ENCODE results near the gene GPC5.

The GPC5 gene

DNA sequence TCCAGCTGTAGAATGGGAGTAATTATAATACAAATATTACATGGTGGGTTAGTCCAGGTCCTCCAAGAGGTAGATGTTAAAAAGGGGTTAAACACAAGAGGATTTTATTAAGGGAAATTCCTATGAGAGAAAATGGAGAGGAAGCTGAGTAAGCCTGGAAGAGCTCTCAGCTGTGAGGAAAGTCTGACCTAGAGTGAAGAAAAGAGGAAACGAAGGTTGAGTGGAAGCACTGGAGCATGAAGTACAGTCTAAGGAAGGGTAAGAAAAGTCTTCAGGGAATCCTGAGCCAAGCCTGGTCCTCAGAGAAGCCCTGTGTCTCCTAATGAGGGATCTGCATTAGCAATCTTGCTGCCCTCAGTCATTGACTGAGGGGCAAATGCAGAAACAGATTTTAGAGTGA lies 506.2 kb downstream of the GPC5 start:
- no peak for DNase-seq

DNA sequence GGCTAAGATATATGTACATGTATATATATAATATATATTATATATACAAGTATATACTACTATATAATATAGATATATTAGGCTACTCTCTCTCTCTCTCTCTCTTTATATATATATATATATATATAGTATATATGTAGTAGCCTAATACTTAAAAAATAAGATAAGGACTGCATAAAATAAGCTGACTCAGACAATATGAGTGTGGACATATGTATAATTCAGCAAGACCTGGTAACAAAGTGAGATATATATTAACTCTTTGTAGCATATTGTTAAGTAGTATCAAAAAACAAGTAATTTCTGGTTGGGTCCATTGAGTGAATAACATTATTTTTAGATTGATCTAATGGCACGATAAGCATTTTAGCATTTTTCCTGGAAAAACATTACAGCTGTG lies 509.0 kb downstream of the GPC5 start:
- no peak for DNase-seq

DNA sequence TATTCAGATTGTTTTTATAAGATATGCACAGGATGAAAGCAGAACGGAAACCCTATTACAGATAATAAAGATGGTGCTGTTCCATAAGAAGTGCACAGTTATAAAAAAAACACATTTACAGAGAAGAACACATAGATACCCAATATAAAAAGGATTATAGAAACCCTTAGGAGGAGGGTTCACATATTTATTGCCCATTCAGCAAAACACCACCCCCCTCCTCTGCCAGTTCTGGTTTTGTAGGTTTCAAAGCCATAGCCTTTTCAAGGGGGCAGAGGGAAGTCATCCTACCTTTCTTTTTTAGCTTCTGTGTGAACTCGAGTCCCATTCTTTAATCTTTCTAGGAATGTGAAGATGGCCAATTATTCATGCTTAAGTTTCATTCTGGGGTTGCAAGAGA lies 511.2 kb downstream of the GPC5 start:
- DNase-seq: no peak

DNA sequence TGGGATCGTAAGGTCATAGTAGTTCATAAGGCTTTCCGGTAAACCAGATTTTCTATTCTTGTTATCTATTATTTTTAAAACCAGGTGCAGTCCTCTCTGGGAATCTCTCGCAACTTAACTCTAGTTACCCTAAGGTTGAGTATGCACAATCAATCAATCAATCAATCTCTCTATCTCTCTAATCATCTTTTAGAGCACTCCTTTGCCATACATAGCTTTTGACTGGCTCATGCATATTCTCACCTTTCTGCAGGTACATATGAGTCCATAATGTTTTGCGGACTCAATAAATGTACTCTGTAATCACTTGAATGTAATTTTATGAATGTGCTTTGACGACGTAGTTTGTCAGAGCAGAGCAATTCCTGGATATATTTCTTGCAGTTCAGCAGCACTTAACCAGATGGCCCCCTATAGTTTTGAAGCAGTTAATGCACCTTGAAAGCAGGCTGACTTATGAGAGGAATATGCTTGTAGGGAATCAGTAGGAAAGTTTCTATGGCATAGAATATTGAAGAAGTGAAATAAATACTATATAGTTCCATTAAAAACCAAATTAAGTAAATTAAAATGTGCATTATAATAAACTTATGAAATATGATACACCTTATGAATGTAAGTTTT lies 524.7 kb downstream of the GPC5 start:
- DNase-seq: no peak

DNA sequence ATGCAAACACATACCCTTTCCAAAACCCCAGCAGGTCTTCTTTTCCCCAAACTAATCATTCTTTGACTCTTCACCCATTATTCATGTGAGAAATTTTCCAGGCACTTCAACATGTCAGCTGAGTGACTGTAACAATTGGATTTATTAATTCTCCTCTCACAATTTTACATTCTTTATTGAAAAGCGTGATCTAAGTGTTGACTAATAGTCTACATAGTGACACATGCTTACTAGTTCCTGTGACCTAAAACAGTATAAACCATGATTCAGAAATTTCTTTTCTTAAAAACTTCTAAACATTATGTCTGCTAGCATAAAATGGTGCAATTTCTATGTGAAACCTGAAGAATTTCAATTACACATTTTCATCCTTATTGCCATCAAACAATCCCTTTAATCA lies 532.3 kb downstream of the GPC5 start:
- no peak for DNase-seq

DNA sequence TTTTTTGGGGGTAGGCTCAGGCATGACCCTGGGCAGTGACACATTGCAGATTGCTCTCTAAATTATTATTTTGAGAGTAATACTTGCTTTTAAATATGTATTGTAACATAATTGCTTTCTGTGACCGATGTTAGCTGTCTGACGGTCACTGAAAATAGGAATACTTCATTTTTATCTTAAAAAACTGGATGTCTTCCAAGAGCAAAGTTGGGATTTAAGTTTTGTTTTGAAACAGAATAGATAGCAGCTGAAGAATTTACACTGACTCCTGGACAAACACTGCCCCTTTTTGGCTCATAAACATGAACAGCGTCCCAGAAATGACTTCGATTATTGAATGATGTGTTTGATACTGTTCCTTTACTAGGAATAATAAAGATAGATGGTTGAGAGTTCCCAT lies 535.9 kb downstream of the GPC5 start:
- DNase-seq: no peak

DNA sequence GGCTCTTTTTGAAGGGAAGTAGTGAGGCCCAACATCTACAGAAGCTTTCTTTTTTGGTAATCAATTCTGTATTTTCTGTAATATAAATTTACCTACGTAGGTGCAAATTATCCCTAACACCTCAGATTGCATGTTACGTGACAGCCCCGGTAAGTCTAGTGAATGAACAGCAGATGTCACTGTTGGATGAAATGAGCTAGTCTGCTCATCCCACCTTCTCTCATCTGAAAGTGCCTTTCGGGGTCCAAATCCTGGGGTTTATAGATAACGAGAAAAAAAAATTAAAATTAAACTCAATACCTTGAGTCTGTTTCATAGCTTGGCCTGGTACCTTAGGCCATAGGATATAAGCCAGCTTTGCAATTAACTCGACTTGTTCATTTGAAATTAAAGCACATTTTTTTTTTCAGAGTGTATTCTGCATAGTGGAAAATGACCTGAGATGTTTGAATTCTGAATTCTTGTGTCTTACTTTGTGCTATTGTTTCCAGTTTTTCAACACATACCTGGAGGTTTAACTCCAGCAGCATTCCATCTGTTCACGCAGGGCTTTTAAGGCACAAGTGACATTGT lies 548.2 kb downstream of the GPC5 start:
- DNase-seq: no peak

DNA sequence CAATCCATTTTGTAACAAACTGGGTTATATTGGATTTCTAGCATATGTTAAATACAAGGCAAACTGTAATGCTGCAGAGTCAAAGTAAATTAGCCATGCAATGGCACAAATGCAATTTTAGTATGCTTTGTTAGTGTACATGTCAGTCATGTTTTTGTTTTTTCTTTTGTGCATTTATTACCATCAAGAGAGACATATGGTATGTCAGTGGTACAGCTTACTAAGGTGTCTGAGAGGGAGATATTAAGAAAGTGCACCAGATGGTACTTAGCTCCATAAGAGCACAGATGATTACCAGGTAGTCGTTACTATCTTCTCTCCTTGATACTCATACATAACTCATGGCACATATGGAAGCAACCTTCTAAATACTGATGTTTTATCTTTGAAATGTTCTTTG lies 550.3 kb downstream of the GPC5 start:
- no peak for DNase-seq

DNA sequence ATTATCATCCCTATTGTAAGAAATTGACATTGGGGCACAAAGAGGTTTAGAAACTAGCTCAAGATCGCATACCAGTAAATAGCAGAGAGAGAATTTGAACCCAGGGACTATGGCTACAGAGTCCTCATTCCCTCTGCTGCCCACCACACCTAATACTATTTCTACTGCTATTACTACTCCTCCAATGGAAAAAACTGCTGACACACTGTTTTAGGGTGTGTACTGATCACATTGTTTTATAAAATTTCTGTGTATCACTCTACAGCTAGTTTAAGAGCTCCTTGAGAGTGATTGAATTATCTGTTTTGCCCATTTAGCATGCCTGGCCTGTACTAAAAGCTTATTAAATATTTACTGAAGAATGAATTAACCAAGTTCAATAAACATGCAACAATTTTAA lies 552.4 kb downstream of the GPC5 start:
- no peak for DNase-seq

DNA sequence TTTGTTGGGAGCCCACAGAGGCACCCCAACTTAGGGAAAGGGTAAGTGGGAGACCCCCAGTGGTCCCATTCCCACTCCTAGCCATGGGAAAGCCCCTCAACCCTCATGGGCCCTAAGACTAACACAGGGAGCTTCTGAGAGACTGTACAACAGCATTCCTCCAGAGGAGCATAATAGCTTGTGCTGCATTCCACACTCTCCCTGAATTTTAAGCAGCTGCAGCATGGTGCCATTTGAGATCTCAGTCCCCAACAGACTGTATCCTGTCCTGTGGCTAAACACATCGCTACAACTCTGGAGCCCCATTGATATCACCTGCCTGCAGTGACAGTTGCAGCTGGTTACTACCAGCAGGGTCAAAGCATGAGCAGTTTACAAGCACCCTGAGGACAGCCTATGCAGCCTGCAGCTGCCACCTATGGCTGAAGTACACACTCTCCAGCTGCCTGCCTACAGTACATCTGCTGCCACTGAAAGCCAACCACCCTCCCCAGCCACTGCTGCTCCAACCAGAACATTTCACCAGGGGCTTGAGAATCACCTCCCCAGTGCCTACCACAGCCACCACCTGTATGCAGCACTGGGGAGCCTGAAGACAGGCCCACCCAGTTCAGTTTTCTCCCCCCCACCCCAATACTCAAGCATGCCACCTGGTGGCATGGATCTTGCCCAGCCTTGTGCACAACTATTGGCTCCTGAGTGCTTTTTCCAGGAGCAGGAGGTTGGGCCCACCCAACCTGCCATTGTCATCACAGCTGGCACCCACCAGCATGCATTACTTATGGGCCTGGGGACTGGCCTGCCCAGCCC lies 557.3 kb downstream of the GPC5 start:
- no peak for DNase-seq

DNA sequence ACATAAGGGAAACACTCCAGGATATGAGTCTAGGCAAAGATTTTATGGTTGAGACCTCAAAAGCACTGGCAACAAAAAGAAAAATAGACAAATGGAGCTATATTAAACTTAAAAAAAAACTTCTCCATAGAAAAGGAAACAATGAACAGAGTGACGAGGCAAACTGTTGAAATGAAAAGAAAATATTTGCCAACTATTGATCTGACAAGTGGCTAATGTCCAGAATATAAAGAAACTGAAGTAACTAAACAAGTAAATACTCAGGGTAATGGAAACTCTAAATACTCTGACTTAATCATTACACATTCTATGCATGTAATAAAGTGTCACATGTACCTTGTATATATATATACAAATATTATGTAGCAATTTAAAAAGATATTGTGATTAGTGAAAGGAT lies 562.5 kb downstream of the GPC5 start:
- DNase-seq: no peak

DNA sequence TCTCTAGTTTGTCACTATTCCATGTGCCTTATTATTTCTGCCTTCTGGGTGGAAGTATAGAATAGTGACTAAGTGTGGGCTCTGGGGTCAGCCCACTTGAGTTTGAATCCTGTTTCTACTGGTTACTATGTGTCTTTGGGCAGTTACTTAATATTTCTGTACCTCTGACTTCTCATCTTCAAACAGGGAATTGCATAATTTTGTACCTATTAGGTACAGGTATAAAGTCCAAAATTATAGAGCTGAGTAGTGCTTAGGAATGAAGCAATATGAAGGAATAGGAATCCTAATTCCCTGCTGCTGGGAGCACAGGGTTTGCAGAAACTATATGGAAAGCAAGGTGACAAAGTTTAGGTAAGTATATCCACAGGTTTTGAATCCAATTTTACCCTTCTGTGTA lies 564.5 kb downstream of the GPC5 start:
- DNase-seq: no peak

DNA sequence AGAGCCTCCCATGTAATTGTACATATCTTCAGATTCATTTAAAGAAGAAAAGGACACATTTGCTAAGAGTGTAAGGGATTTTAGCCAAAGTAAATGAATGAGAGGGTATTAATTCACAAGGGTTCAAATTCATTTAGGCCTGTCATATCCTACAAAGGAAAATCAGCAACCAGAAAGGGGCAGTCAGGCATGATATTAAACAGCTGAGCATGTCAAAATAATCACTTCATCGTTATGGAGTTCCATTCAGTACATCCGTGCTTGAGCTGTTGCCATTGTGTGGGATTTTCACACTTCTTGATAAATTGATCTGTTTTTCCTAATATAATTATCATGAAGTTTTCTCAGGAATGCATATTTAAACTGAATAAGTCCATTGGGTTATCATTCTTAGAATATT lies 567.1 kb downstream of the GPC5 start:
- no peak for DNase-seq

DNA sequence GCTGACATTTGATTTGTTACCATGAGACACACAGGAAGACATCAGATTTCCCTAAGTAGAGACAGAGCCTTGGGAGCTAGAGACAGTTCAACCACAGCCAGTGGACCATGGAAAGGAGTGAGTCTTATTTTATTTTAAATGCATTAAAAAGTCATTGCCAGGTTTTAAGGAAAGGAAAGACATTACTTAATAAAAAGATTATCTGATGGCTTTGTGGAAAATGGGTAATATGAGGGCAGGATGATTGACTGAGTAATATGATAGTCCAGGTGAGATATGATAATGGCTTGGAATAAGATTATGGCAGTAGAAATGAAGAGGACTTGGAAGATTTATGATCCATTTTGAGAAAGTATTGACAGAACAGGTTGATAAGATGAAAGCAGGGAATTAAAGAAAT lies 580.1 kb downstream of the GPC5 start:
- DNase-seq: no peak

DNA sequence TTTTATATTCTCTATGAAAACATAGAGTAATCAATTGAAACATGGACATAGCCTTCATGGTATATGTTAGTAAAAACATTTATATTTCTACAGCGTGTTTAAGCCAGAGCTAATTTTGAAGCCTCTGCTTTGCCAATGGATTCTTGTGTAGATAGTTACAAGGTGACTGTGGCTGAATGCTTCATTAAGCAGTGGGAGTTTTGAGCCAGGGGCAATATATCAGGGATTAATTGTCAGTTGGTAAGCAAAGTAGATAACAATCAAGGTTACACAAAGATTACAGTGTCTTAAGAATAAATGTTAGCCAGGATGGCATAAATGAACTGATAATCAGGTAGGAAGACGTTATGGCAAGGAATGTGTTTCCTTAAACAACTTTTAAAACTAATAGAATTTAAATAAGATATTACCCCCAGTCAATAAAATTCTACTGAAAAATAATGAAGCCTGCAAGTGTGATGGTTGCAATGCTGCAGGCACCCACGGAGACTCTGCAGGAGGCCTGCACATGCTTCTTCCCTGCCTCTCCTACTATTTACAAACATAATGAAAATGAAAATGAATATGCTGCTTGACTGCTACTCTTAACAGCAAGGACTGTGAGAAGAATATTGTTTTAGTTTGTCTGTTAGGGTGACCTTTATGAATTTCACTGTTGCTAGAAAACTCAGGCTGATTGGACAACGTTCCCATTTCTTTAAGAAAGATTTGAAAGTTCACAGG lies 588.5 kb downstream of the GPC5 start:
- no peak for DNase-seq

DNA sequence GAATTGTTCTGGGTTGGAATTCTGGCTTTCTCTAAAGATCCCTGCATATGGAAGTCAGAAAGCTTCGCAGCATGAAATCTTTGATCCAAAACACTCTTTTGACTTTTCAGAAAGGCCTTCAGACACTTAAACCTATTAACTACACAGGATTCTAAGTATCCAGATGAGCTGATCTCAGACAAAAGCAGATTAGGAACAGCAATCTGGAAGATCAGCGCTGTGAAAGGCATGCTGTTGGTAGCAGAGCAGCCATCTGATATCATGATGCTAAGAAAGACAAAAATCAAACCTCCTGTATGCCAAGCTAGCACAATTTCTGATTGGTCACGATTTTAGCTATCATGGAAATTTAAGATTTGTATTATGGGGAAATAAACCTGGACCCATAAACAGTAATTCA lies 589.9 kb downstream of the GPC5 start:
- no peak for DNase-seq

DNA sequence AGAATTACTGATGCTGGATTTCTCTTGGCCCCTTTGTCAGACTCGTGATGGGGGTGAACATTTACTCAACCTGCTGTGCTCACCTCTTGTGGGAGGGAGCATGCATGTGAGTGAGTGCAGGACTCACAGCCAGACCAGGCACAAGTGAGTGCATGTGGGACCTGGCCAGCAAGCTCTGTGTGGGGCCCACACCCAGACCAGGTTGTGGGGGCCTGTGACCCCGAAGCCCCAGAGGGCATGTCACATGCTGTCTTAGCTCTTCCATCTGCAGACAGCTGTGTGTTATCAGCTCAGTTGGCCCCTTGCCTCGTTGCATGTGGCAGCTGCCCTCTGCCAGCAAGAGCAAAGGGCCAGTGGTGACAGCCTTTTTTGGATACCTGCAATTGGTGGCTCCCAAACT lies 614.4 kb downstream of the GPC5 start:
- DNase-seq: no peak

DNA sequence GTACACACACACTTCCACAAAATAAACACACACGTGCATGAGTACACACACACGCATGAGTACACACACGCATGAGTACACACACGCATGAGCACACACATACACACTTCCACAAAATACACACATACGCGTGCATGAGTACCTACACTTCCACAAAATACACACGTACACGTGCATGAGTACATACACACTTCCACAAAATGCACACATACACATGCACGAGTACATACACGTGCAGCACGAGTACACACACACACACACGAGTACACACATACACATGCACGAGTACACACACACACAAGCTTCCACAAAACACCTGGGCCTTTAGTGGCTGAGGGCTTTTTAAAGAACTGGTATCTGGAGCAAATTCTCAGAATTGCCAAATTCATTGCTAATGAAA lies 619.3 kb downstream of the GPC5 start:
- no peak for DNase-seq

DNA sequence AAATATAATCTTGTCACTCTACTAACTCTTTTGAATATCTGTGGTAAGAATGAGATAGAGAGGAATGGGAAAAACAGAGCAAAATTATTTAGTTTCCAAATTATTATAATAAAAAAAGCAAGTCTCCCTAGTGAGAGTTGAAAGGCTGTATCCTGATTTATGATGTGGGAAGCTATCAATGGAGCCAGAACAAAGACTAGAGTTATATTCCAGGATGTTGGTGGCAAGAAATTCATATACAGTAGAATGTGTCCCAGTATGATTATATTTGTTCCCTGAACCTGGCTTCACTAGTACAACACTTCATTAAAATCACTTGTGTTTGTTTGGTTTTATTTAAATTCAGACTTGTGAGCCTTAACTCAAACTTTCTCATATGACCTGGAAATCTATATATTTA lies 630.3 kb downstream of the GPC5 start:
- DNase-seq: no peak

DNA sequence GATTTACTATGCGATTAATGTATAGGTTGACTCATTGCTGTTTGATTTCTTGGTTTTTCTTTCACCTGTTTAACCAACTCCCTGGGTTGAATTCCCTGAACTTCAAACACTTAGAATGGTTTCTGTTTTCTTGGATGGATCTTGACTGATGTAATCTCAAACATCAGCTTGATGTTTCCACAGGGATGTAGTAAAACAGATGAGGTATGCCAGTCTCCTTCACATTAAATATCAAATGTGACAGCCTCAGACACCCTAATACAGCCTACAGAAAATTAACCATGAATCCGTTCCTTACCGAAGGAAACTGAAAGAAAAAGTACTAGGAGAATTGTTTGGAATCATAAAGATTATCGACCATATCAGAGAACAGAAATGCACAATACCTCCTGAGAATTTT lies 631.2 kb downstream of the GPC5 start:
- DNase-seq: no peak

DNA sequence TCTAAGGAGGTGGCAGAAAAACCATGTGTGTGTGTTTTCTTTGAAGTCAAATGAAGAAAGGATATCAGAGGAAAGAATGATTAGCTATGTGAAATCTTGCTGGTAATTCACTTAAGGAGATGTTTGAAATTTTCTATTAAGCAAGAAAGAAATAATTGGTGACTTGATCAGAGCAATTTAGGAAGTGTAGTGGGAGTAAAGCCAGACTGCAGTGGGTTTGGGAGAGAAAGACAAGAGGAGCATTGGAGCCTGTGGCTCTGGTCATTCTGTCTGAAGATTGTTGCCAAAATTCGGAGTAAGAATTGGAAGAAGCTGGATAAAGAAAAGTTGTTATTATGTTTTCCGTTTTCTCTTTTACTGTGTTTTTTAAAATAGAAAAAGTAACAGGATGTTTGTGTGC lies 640.5 kb downstream of the GPC5 start:
- DNase-seq: no peak

DNA sequence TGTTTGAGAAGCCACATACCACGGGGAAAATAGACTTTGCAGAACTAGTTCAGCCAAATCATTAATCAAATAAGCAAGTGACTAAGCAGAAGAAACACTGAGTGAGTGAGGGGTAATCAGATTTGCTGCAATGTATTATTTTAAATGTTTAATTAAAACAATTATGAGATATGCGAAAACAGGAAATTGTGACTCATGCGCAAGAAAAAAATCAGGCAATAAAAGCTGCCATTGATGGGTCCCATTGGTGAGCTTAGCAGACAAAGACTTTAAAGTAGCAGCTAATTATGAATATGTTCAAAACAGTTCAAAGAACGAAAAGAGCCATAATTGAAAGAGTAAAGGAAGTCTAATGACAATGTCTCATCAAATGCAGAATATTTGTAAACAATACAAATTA lies 644.1 kb downstream of the GPC5 start:
- DNase-seq: no peak

DNA sequence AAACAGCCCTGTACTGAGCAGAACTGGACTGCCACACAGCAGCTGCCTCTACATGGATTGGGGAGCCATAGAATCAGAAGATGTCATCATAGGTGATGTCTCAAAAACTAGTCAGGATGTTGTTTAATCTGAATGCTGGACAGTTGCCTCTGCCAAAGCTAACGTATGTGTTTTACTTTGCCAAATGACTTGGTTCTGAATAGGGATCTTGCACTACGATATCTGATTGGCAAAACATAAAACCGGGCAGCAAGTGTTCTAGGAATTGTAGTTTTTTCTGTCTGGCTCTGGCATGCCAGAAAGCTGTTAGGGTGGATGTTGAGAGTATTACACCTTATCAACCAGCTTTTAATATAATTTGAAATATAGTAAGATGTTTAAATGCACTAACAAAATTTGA lies 645.9 kb downstream of the GPC5 start:
- DNase-seq: no peak

DNA sequence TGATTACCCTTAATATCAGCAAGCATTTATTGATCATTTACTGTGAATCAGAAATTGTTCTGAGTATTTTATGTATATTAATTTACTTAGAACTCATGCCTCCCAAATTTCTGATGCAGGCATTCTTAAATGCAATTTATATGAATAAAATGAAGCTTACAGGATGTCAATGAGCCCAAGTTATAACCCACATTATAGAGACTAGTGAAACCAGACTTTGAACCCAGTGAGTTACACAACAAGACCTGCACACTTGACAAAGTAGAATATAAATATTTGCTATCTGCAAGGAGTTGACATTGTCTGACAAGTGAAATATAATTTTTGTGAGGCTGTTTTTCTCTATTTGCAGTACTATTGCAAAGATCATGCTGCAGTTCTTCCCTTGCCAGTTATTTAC lies 656.0 kb downstream of the GPC5 start:
- no peak for DNase-seq

Data from activated naive CD4-positive, alpha-beta T cell (primary cell).